ENCODE measurements around the gene ACKR4.
"Not testable (repeated sequence)": the region's sequence is repeated elsewhere in the genome, so short reads cannot be mapped to it uniquely, and the experiment has no call there.

Gene ACKR4

GRCh38 chr3:132596816-132597433, at the start of gene ACKR4:
Gene ACKR4, plus strand, starts transcription at chr3:132597270. Its CDS starts 3,128 bp downstream, at chr3:132600398.
- no peak for DNase-seq

GRCh38 chr3:132549169-132549568, 47.9 kb upstream of the ACKR4 start:
- no peak for DNase-seq

- no peak for DNase-seq
These were observed 47.0 kb upstream of the ACKR4 start for GRCh38 chr3:132549890-132550578.

- DNase-seq = no peak
These were observed 46.3 kb upstream of the ACKR4 start for GRCh38 chr3:132550579-132551305.

GRCh38 chr3:132553826-132554225, 43.2 kb upstream of the ACKR4 start:
- no peak for DNase-seq

GRCh38 chr3:132554437-132554836, 42.6 kb upstream of the ACKR4 start:
- no peak for DNase-seq

GRCh38 chr3:132555306-132556035, 41.6 kb upstream of the ACKR4 start:
- DNase-seq = no peak

GRCh38 chr3:132556036-132556386, 41.1 kb upstream of the ACKR4 start:
- DNase-seq = not testable (repeated sequence)

GRCh38 chr3:132556508-132557159, 40.4 kb upstream of the ACKR4 start:
- no peak for DNase-seq

GRCh38 chr3:132561003-132561402, 36.1 kb upstream of the ACKR4 start:
- DNase-seq = no peak

GRCh38 chr3:132563420-132564069, 33.5 kb upstream of the ACKR4 start:
- DNase-seq = no peak

GRCh38 chr3:132564070-132564465, 33.0 kb upstream of the ACKR4 start:
- no peak for DNase-seq

GRCh38 chr3:132568422-132568821, 28.6 kb upstream of the ACKR4 start:
- no peak for DNase-seq

- no peak for DNase-seq
These were observed 27.9 kb upstream of the ACKR4 start for GRCh38 chr3:132569153-132569552.

- DNase-seq = no peak
These were observed 27.5 kb upstream of the ACKR4 start for GRCh38 chr3:132569580-132569979.

- no peak for DNase-seq
These were observed 27.1 kb upstream of the ACKR4 start for GRCh38 chr3:132570016-132570415.

GRCh38 chr3:132573797-132574211, 23.3 kb upstream of the ACKR4 start:
- DNase-seq = no peak

GRCh38 chr3:132587401-132587800, 9.7 kb upstream of the ACKR4 start:
- no peak for DNase-seq

- DNase-seq = no peak
These were observed 4.9 kb upstream of the ACKR4 start for GRCh38 chr3:132592216-132592615.

- no peak for DNase-seq
These were observed 3.7 kb upstream of the ACKR4 start for GRCh38 chr3:132593241-132593946.

- DNase-seq = no peak
These were observed 3.1 kb upstream of the ACKR4 start for GRCh38 chr3:132593947-132594323.

GRCh38 chr3:132594498-132594897, 2.6 kb upstream of the ACKR4 start:
- no peak for DNase-seq

All from stimulated activated CD4-positive, alpha-beta T cell treated with anti-CD3 and anti-CD28 coated beads, Interleukin-15, amount 100 ng/mL, for 24 hours (primary cell).